HG03103 (cell line): ENCODE data around the gene ADAMTSL2.

Source experiments
- ATAC-seq: cut with Tn5 transposase; IDR thresholded peaks from one replicate; pipeline ENCODE4 v1.9.1; 2021; ENCODE audit warnings: low read depth; ENCODE audit not compliant: unreplicated experiment

The ADAMTSL2 gene

GRCh38 chr9:133584167-133584558 lies 49.7 kb downstream of the ADAMTSL2 start:
- ATAC-seq, result no peak

- no peak for ATAC-seq
Measured at GRCh38 chr9:133584559-133585476, 50.3 kb downstream of the ADAMTSL2 start.

- ATAC-seq, result no peak
Measured at GRCh38 chr9:133585481-133586351, 51.2 kb downstream of the ADAMTSL2 start.

GRCh38 chr9:133587051-133587450 lies 52.5 kb downstream of the ADAMTSL2 start:
- ATAC-seq, result no peak

- ATAC-seq, result no peak
Measured at GRCh38 chr9:133587466-133587865, 53.0 kb downstream of the ADAMTSL2 start.

GRCh38 chr9:133589454-133590227 lies 55.1 kb downstream of the ADAMTSL2 start:
- ATAC-seq, result no peak

- ATAC-seq, result no peak
Measured at GRCh38 chr9:133590231-133590855, 55.8 kb downstream of the ADAMTSL2 start.

GRCh38 chr9:133591116-133591910 lies 56.8 kb downstream of the ADAMTSL2 start:
- no peak for ATAC-seq

GRCh38 chr9:133591985-133592384 lies 57.5 kb downstream of the ADAMTSL2 start:
- no peak for ATAC-seq

- ATAC-seq, result no peak
Measured at GRCh38 chr9:133592731-133593409, 58.4 kb downstream of the ADAMTSL2 start.

- no peak for ATAC-seq
Measured at GRCh38 chr9:133593587-133594253, 59.2 kb downstream of the ADAMTSL2 start.

GRCh38 chr9:133594310-133594709 lies 59.8 kb downstream of the ADAMTSL2 start:
- ATAC-seq, result no peak

GRCh38 chr9:133595910-133596309 lies 61.4 kb downstream of the ADAMTSL2 start:
- ATAC-seq, result no peak

GRCh38 chr9:133597316-133597957 lies 62.9 kb downstream of the ADAMTSL2 start:
- no peak for ATAC-seq

GRCh38 chr9:133598978-133599377 lies 64.5 kb downstream of the ADAMTSL2 start:
- ATAC-seq, result no peak

- ATAC-seq, result no peak
Measured at GRCh38 chr9:133599470-133600173, 65.1 kb downstream of the ADAMTSL2 start.

GRCh38 chr9:133600739-133601138 lies 66.2 kb downstream of the ADAMTSL2 start:
- no peak for ATAC-seq
